ENCODE results near the gene SAXO2.
"Not testable (repeated sequence)": the region's sequence is repeated elsewhere in the genome, so short reads cannot be mapped to it uniquely, and the experiment has no call there.

GRCh38 chr15:82245956-82246355 is 16.7 kb upstream of the SAXO2 start:
- not testable (repeated sequence) for TF ChIP-seq CTCF (IDR thresholded peaks at IDR 0.05); EZH2 (IDR thresholded peaks at IDR 0.05; ENCODE audit: borderline replicate concordance, insufficient read depth, low read depth, low read length, poor library complexity, severe bottlenecking)
